Measurements from ENCODE around the gene EDEM1.
"Not testable (repeated sequence)": the region's sequence is repeated elsewhere in the genome, so short reads cannot be mapped to it uniquely, and the experiment has no call there.

The EDEM1 gene

GRCh38 chr3:5170975-5171374 is 16.5 kb upstream of the EDEM1 start:
- Histone ChIP-seq H3K9ac (ENCODE audit: low read length) (no peak overlapping the region), H3K4me3 (ENCODE audit: insufficient read depth, low read length, poor library complexity, severe bottlenecking) (no peak overlapping the region), H3K4me2 (ENCODE audit: low read depth, low read length, poor library complexity, severe bottlenecking) (no peak overlapping the region), H2AFZ (ENCODE audit: low read depth, low read length, severe bottlenecking) (no peak overlapping the region), H3K27me3 (ENCODE audit: low read length) (no peaks in the 10 kb centered on the region), H3K79me2 (ENCODE audit: insufficient read depth, low read length) (peaks cover 58% of the 10 kb centered on the region), H3K27ac (ENCODE audit: low read depth, low read length) (no peak overlapping the region), H3F3A (ENCODE audit: insufficient read depth) (peaks cover 31% of the 10 kb centered on the region), H3K9me3 (ENCODE audit: insufficient read depth, low read length) (no peaks in the 10 kb centered on the region), H3K9me2 (replicated peaks; ENCODE audit: insufficient read depth, low read length) (no peaks in the 10 kb centered on the region), H4K20me1 (ENCODE audit: low read depth, low read length) (no peaks in the 10 kb centered on the region), H3K36me3 (ENCODE audit: low read length) (peaks cover 21% of the 10 kb centered on the region)
- no peak for TF ChIP-seq CTCF (IDR thresholded peaks at IDR 0.05; ENCODE audit: insufficient read depth, low read length, poor library complexity, severe bottlenecking)
- TF ChIP-seq EZH2phosphoT487 (conservative IDR thresholded peaks at IDR 0.05; ENCODE audit: low read length): no peak

GRCh38 chr3:5172018-5172417 is 15.5 kb upstream of the EDEM1 start:
- peaks cover 21% of the 10 kb centered on the region for H3K36me3 ChIP-seq (ENCODE audit: low read length)
- peaks cover 52% of the 10 kb centered on the region for H3K79me2 ChIP-seq (ENCODE audit: insufficient read depth, low read length)
- no peaks in the 10 kb centered on the region for H4K20me1 ChIP-seq (ENCODE audit: low read depth, low read length)

GRCh38 chr3:5179036-5179435 is 8.5 kb upstream of the EDEM1 start:
- not testable (repeated sequence) for H3K9me2 ChIP-seq (replicated peaks; ENCODE audit: insufficient read depth, low read length); H3K9me3 ChIP-seq (ENCODE audit: insufficient read depth, low read length); H2AFZ ChIP-seq (ENCODE audit: low read depth, low read length, severe bottlenecking); H4K20me1 ChIP-seq (ENCODE audit: low read depth, low read length); H3K36me3 ChIP-seq (ENCODE audit: low read length); H3K27me3 ChIP-seq (ENCODE audit: low read length)
- Histone ChIP-seq H3K4me2 (ENCODE audit: low read depth, low read length, poor library complexity, severe bottlenecking) (peak overlapping the region; percentile 73), H3K9ac (ENCODE audit: low read length) (peak overlapping the region; percentile 47), H3K4me3 (ENCODE audit: insufficient read depth, low read length, poor library complexity, severe bottlenecking) (peak overlapping the region; percentile 24), H3K79me2 (ENCODE audit: insufficient read depth, low read length) (peaks cover 22% of the 10 kb centered on the region), H3F3A (ENCODE audit: insufficient read depth) (peaks cover 88% of the 10 kb centered on the region), H3K27ac (ENCODE audit: low read depth, low read length) (peak overlapping the region; percentile 97)

More at GRCh38 chr3:5172018-5172417, 15.5 kb upstream of the EDEM1 start:
- peaks cover 38% of the 10 kb centered on the region for H3F3A ChIP-seq (ENCODE audit: insufficient read depth)
- H3K4me2 ChIP-seq (ENCODE audit: low read depth, low read length, poor library complexity, severe bottlenecking): no peak overlapping the region
- H2AFZ ChIP-seq (ENCODE audit: low read depth, low read length, severe bottlenecking): no peak overlapping the region
- no peaks in the 10 kb centered on the region for H3K9me2 ChIP-seq (replicated peaks; ENCODE audit: insufficient read depth, low read length)
- H3K9me3 ChIP-seq (ENCODE audit: insufficient read depth, low read length): no peaks in the 10 kb centered on the region
- TF ChIP-seq CTCF (IDR thresholded peaks at IDR 0.05; ENCODE audit: insufficient read depth, low read length, poor library complexity, severe bottlenecking) (no peak), EZH2phosphoT487 (conservative IDR thresholded peaks at IDR 0.05; ENCODE audit: low read length) (no peak)
- no peak overlapping the region for H3K4me3 ChIP-seq (ENCODE audit: insufficient read depth, low read length, poor library complexity, severe bottlenecking)
- H3K27me3 ChIP-seq (ENCODE audit: low read length): no peaks in the 10 kb centered on the region
- no peak overlapping the region for H3K27ac ChIP-seq (ENCODE audit: low read depth, low read length)
- no peak overlapping the region for H3K9ac ChIP-seq (ENCODE audit: low read length)

- Histone ChIP-seq H3K9me2 (replicated peaks; ENCODE audit: insufficient read depth, low read length) (no peaks in the 10 kb centered on the region), H2AFZ (ENCODE audit: low read depth, low read length, severe bottlenecking) (no peak overlapping the region), H3K9me3 (ENCODE audit: insufficient read depth, low read length) (no peaks in the 10 kb centered on the region), H3F3A (ENCODE audit: insufficient read depth) (peaks cover 96% of the 10 kb centered on the region), H3K36me3 (ENCODE audit: low read length) (no peaks in the 10 kb centered on the region), H3K9ac (ENCODE audit: low read length) (peak overlapping the region; percentile 61), H3K27me3 (ENCODE audit: low read length) (no peaks in the 10 kb centered on the region), H3K79me2 (ENCODE audit: insufficient read depth, low read length) (peaks cover 15% of the 10 kb centered on the region), H3K4me2 (ENCODE audit: low read depth, low read length, poor library complexity, severe bottlenecking) (peak overlapping the region; percentile 73), H3K27ac (ENCODE audit: low read depth, low read length) (peak overlapping the region; percentile 97), H4K20me1 (ENCODE audit: low read depth, low read length) (no peaks in the 10 kb centered on the region), H3K4me3 (ENCODE audit: insufficient read depth, low read length, poor library complexity, severe bottlenecking) (no peak overlapping the region)
- no peak for TF ChIP-seq CTCF (IDR thresholded peaks at IDR 0.05; ENCODE audit: insufficient read depth, low read length, poor library complexity, severe bottlenecking)
- no peak for TF ChIP-seq EZH2phosphoT487 (conservative IDR thresholded peaks at IDR 0.05; ENCODE audit: low read length)
Observed at GRCh38 chr3:5181469-5182141, 5.9 kb upstream of the EDEM1 start.

GRCh38 chr3:5183714-5184113 is 3.8 kb upstream of the EDEM1 start:
- not testable (repeated sequence) for H3K9me2 ChIP-seq (replicated peaks; ENCODE audit: insufficient read depth, low read length); H3K9me3 ChIP-seq (ENCODE audit: insufficient read depth, low read length); H4K20me1 ChIP-seq (ENCODE audit: low read depth, low read length); H2AFZ ChIP-seq (ENCODE audit: low read depth, low read length, severe bottlenecking); H3K36me3 ChIP-seq (ENCODE audit: low read length); H3K27me3 ChIP-seq (ENCODE audit: low read length); H3K4me3 ChIP-seq (ENCODE audit: insufficient read depth, low read length, poor library complexity, severe bottlenecking)
- Histone ChIP-seq H3K27ac (ENCODE audit: low read depth, low read length) (peak overlapping the region; percentile 97), H3K79me2 (ENCODE audit: insufficient read depth, low read length) (peaks cover 12% of the 10 kb centered on the region), H3K4me2 (ENCODE audit: low read depth, low read length, poor library complexity, severe bottlenecking) (peak overlapping the region; percentile 96), H3F3A (ENCODE audit: insufficient read depth) (peaks cover 77% of the 10 kb centered on the region), H3K9ac (ENCODE audit: low read length) (peak overlapping the region; percentile 69)
